Heart right ventricle (tissue), 16 donors: ENCODE measurements around the gene RBM33. TPM values are rescaled to one million over a fixed set of nuclear protein-coding genes. Genes with fewer than 3 reads are reported as not detected.

Source experiments
- ATAC-seq, 8 donors: fragments of 200-7000 bp; cut with Tn5 transposase; one replicate each; pipeline ENCODE4 v1.9.1; 2020; ENCODE audit warnings: mild to moderate bottlenecking in 8 of 8, moderate library complexity in 8 of 8, moderate number of reproducible peaks in 1 of 8
- DNase-seq, 2 donors: peaks; one replicate each; pipeline ENCODE4 v3.0.0-alpha.2; 2020
- H3K27ac ChIP-seq, 10 donors: fragments of 200-600 bp; sonication (generic) in 2 of 10; one replicate each; pipeline versions ENCODE4 v1.5.0 to v1.8.0; 2020 to 2022; ENCODE audit warnings: mild to moderate bottlenecking in 3 of 10
- H3K27me3 ChIP-seq, 7 donors: fragments of 200-600 bp; one replicate each; pipeline ENCODE4 v1.8.0; 2021 to 2022; ENCODE audit warnings: mild to moderate bottlenecking in 2 of 7
- H3K36me3 ChIP-seq, 9 donors: fragments of 200-600 bp; sonication (generic) in 1 of 9; one replicate each; pipeline versions ENCODE4 v1.5.0 to v1.8.0; 2020 to 2022; ENCODE audit warnings: mild to moderate bottlenecking in 2 of 9
- H3K4me1 ChIP-seq, 9 donors: fragments of 200-600 bp; sonication (generic) in 1 of 9; one replicate each; pipeline versions ENCODE4 v1.5.0 to v1.8.0; 2020 to 2022; ENCODE audit warnings: mild to moderate bottlenecking in 4 of 9
- H3K4me3 ChIP-seq, 10 donors: fragments of 200-600 bp; sonication (generic) in 2 of 10; one replicate each; pipeline versions ENCODE4 v1.5.0 to v1.8.0; 2020 to 2022; ENCODE audit warnings: mild to moderate bottlenecking in 7 of 10, moderate library complexity in 2 of 10
- H3K9me3 ChIP-seq, 11 donors: fragments of 200-600 bp in 10 of 11; sonication (generic) in 2 of 11; one replicate each; pipeline versions ENCODE4 v1.5.0 to v1.8.0; 2013 to 2022; ENCODE audit warnings: mild to moderate bottlenecking in 2 of 11, control low read depth in 1 of 11, moderate library complexity in 1 of 11
- WGBS, 2 donors: extraction: QIAGEN DNeasy Blood & Tissue Kit; methylation state at CpG; one replicate each; pipeline ENCODE4 v1.1.7; 2013; ENCODE audit warnings: inconsistent platforms in 1 of 2; 5-methylcytosine and 5-hydroxymethylcytosine counted together
- intact Hi-C, 10 donors: fragments of 100-400 bp; cut with DNase I; formaldehyde crosslinking; loops; one replicate each; pipeline versions ENCODE4 v1.11.1 to v1.14.2; 2022
- polyA plus RNA-seq, 2 donors: library from polyadenylated mRNA; stranded (reverse); fragments of 200-250 nt; gene quantifications; one replicate each; pipeline ENCODE4 v1.2.3, GENCODE V29; 2013
- total RNA-seq, 10 donors: library from RNA; stranded (reverse); fragmentation: NEBNext Ultra II Directional in 3 of 10; extraction: Animal tissue kit (Norgen Biotek cat#: 25700) in 3 of 10; gene quantifications; one replicate each; pipeline versions ENCODE4 v1.2.1 to v1.2.4, GENCODE V29; 2021 to 2023
- TF ChIP-seq, protein P1 (sequence below), 9 donors: fragments of 200-600 bp; sonication (generic) in 2 of 9; IDR thresholded peaks; one replicate each; pipeline versions ENCODE4 v1.5.0 to v1.8.0; 2021 to 2022; ENCODE audit warnings: antibody characterized with exemption in 9 of 9, mild to moderate bottlenecking in 5 of 9, moderate library complexity in 1 of 9
- donor health status: Arrhythmogenic right ventricular cardiomyopathy.
- donor health status: ischemic (EF 13 %, LVEDD 7.1; RV severe dilation, severe dysfunction).
- donor health status: healthy with polysubstance abuse.
- donor health status: DM: no; HTN: yes; CAD: no.
- donor health status: DM: no; HTN: no; CAD: no.
- donor health status: ischemic (EF 25% LVEDD 6.9; RV normal size, moderate dysfunction).
- donor health status: ischemic (EF 25% LVEDD 5.7; RV mildly dilated, moderate dysfunction).
- donor health status: healthy.
- donor health status: DM: yes; HTN: yes; CAD: no.
- donor health status: Ischemic cardiomyopathy.
- donor health status: ischemic (EF 35%, LVEDD 5.7; RV mildly dilated, moderate dysfunction).
- donor health status: nonischemic (EF 11% LVEDD 7.7; RV severe dilation, severe dysfunction).
- donor health status: DM: yes; HTN: yes; CAD: no.
- donor health status: PGD.
- donor health status: ischemic (EF 29% LVEDD 5.4; RV normal size, mild dysfunction).
- donor health status: nonischemic (EF 23%, LVEDD 6.1; RV moderate dilation, normal function).

Gene RBM33
- total and polyA plus RNA-seq, 12 donors: 9.5 to 44.6 (median 35.7) TPM

- Histone ChIP-seq H3K27ac (no peak overlapping the region), H3K4me1 (peaks cover 0 to 14% (median 4%) of the 10 kb centered on the region in 9 donors), H3K9me3 (no peaks in the 10 kb centered on the region), H3K27me3 (peaks cover 10 to 39% (median 28%) of the 10 kb centered on the region in 7 donors), H3K4me3 (no peak overlapping the region), H3K36me3 (no peaks in the 10 kb centered on the region)
- TF ChIP-seq, protein P1, sequence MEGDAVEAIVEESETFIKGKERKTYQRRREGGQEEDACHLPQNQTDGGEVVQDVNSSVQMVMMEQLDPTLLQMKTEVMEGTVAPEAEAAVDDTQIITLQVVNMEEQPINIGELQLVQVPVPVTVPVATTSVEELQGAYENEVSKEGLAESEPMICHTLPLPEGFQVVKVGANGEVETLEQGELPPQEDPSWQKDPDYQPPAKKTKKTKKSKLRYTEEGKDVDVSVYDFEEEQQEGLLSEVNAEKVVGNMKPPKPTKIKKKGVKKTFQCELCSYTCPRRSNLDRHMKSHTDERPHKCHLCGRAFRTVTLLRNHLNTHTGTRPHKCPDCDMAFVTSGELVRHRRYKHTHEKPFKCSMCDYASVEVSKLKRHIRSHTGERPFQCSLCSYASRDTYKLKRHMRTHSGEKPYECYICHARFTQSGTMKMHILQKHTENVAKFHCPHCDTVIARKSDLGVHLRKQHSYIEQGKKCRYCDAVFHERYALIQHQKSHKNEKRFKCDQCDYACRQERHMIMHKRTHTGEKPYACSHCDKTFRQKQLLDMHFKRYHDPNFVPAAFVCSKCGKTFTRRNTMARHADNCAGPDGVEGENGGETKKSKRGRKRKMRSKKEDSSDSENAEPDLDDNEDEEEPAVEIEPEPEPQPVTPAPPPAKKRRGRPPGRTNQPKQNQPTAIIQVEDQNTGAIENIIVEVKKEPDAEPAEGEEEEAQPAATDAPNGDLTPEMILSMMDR (IDR thresholded peaks at IDR 0.05): no peak
- intact Hi-C loops: loop anchor here in 6 of 10 donors (10.0 kb wide), 4 partner anchors 973 to 1483 kb away; no protein-coding TSS in a partner anchor
- no peak for DNase-seq
- 71 to 75% methylated on average over 6 to 7 of the region's 7 CpGs for WGBS, 2 donors
- no peak for ATAC-seq
Observed at GRCh38 chr7:155791836-155792235, 147.4 kb downstream of the RBM33 start.

DNA sequence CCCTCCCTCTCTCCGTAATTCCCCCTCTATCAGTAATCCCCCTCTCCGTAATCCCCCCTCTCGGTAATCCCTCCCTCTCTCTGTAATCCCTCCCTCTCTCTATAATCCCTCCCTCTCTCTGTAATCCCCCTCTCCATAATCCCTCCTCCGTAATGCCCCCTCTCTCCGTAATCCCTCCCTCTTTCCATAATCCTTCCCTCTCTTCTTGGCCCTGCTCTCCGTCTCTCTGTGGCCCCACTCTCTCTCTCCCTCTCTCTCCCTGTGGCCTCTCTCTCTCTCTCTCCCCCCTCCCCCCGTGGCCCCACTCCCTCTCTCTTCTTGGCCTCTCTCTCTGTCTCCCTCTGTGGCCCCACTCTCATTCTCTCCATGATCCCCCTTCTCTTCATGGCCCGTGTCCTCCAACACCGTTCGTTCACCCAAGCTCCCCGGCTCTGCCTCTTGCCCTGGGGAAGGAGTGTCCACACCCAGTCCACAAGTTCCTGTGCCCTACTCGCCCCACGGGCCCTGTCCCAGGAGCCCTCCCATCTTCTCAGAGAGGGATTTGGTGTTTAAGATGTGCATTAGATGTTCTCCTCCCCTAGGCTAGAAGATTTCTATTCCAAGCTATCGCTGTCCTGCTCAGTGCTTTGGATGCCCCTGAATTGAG lies 148.0 kb downstream of the RBM33 start:
- ATAC-seq (no peak), DNase-seq (no peak)
- Histone ChIP-seq H3K4me3 (no peak overlapping the region), H3K27ac (no peak overlapping the region), H3K4me1 (peaks cover 0 to 10% (median 4%) of the 10 kb centered on the region in 9 donors), H3K27me3 (peaks cover 11 to 40% (median 29%) of the 10 kb centered on the region in 7 donors), H3K9me3 (no peaks in the 10 kb centered on the region), H3K36me3 (no peaks in the 10 kb centered on the region)
- intact Hi-C loops: loop anchor here in 6 of 10 donors (10.0 kb wide), 4 partner anchors 972 to 1482 kb away; no protein-coding TSS in a partner anchor
- 91% methylated on average over 14 of the region's 14 CpGs for WGBS, 2 donors
- TF ChIP-seq, protein P1 (IDR thresholded peaks at IDR 0.05): no peak

GRCh38 chr7:155792999-155793560 lies 148.6 kb downstream of the RBM33 start:
- TF ChIP-seq, protein P1 (IDR thresholded peaks at IDR 0.05): no peak
- no peak overlapping the region for H3K4me3 ChIP-seq
- H3K27me3 ChIP-seq: peaks cover 11 to 43% (median 29%) of the 10 kb centered on the region in 7 donors
- H3K36me3 ChIP-seq: no peaks in the 10 kb centered on the region
- no peaks in the 10 kb centered on the region for H3K9me3 ChIP-seq
- DNase-seq: no peak
- peaks cover 0 to 6% (median 3%) of the 10 kb centered on the region in 9 donors for H3K4me1 ChIP-seq
- intact Hi-C loops: loop anchor here in 6 of 10 donors (10.0 kb wide), 4 partner anchors 972 to 1482 kb away; no protein-coding TSS in a partner anchor
- H3K27ac ChIP-seq: no peak overlapping the region
- ATAC-seq: no peak
- WGBS, 2 donors: 87 to 91% methylated on average over 11 of the region's 11 CpGs

- DNase-seq: no peak
- no peak overlapping the region for H3K27ac ChIP-seq
- TF ChIP-seq, protein P1 (IDR thresholded peaks at IDR 0.05): no peak
- H3K36me3 ChIP-seq: no peaks in the 10 kb centered on the region
- peaks cover 0 to 6% (median 3%) of the 10 kb centered on the region in 9 donors for H3K4me1 ChIP-seq
- H3K9me3 ChIP-seq: no peaks in the 10 kb centered on the region
- H3K27me3 ChIP-seq: peaks cover 11 to 47% (median 34%) of the 10 kb centered on the region in 7 donors
- intact Hi-C loops: loop anchor here in 6 of 10 donors (10.0 kb wide), 4 partner anchors 971 to 1481 kb away; no protein-coding TSS in a partner anchor
- H3K4me3 ChIP-seq: no peak overlapping the region
- no peak for ATAC-seq
- WGBS, 2 donors: 87% methylated on average over 4 of the region's 4 CpGs
Observed at GRCh38 chr7:155793720-155794119, 149.3 kb downstream of the RBM33 start.
